GM12878 (cell line): ENCODE data around the gene BAIAP2L1. TPM values are rescaled to one million over a fixed set of nuclear protein-coding genes. Genes with fewer than 3 reads are reported as not detected.
A peak's percentile ranks its signal among the peaks of the same experiment; 100 is the strongest.

Source experiments
- ATAC-seq: fragments of 200-7000 bp; cut with Tn5 transposase; 3 replicates; pipeline ENCODE4 v1.9.1; 2020; ENCODE audit warnings: mild to moderate bottlenecking, moderate library complexity
- BruUV-seq: library from RNA; stranded (reverse); fragments of 400-500 nt; replicated peaks from 2 replicates; lab custom pipeline; 2021; lab: Mats Ljungman, UMichigan
- CTCF ChIA-PET: fragments of 300-600 bp; sonication (Branson Sonifier 250); formaldehyde crosslinking; extraction: SDS; loops from one replicate; lab custom pipeline; 2021; ENCODE audit warnings: inconsistent platforms; lab: Yijun Ruan, JAX
- POLR2A ChIA-PET: fragments of 350-600 bp; formaldehyde crosslinking; extraction: SDS; loops from one replicate; lab custom pipeline; 2021; ENCODE audit warnings: inconsistent platforms; lab: Charles Lee
- RAD21 ChIA-PET: fragments of 300-600 bp; sonication (Branson Sonifier 250); formaldehyde crosslinking; loops from one replicate; lab custom pipeline; 2023; ENCODE audit warnings: antibody characterized with exemption; ENCODE audit not compliant: unreplicated experiment; lab: Charles Lee
- SMC1A ChIA-PET: fragments of 300-600 bp; sonication (Branson Sonifier 250); formaldehyde crosslinking; loops from one replicate; lab custom pipeline; 2023; ENCODE audit not compliant: unreplicated experiment, uncharacterized antibody; lab: Charles Lee
- DNase-seq: peaks from one replicate; pipeline ENCODE4 v3.0.0-alpha.2; 2011; ENCODE audit warnings: low read depth, low spot score
- FAIRE-seq: peaks from 3 replicates; lab custom pipeline; 2011; peaks lifted over from hg19 to GRCh38; lab: Jason Lieb, UNC
- H2AFZ ChIP-seq: 2 replicates; pipeline ENCODE4 v1.6.0; 2011; ENCODE audit warnings: low read depth, low read length, control low read depth; ENCODE audit not compliant: control insufficient read depth
- H3K27ac ChIP-seq: 2 replicates; pipeline ENCODE4 v1.5.1; 2011; ENCODE audit warnings: control low read depth; ENCODE audit not compliant: control insufficient read depth, insufficient read depth
- H3K27me3 ChIP-seq, 2 experiments: replicated peaks in 1 of 2; 2 replicates each; pipeline versions ENCODE4 v1.6.0 to v1.6.1; 2011; ENCODE audit warnings: low read length in 1 of 2; ENCODE audit not compliant: control insufficient read depth in 2 of 2, insufficient read depth in 2 of 2
- H3K36me3 ChIP-seq, 2 experiments: 2 replicates each; pipeline ENCODE4 v1.5.1; 2011; ENCODE audit warnings: low read length in 1 of 2; ENCODE audit not compliant: control insufficient read depth in 2 of 2, insufficient read depth in 2 of 2
- H3K4me1 ChIP-seq: 2 replicates; pipeline ENCODE4 v1.6.1; 2011; ENCODE audit warnings: mild to moderate bottlenecking, low read length, moderate library complexity, mixed read lengths; ENCODE audit not compliant: control insufficient read depth, insufficient read depth
- H3K4me2 ChIP-seq: 2 replicates; pipeline ENCODE4 v1.6.0; 2011; ENCODE audit warnings: control low read depth; ENCODE audit not compliant: control insufficient read depth, insufficient read depth
- H3K4me3 ChIP-seq: fragments of 200-600 bp; sonication (generic); 2 replicates; pipeline ENCODE4 v1.5.1; 2016
- H3K79me2 ChIP-seq: 2 replicates; pipeline ENCODE4 v1.6.0; 2011; ENCODE audit warnings: low read length; ENCODE audit not compliant: control insufficient read depth, insufficient read depth
- H3K9ac ChIP-seq: 2 replicates; pipeline ENCODE4 v1.8.0; 2011; ENCODE audit warnings: low read length, control low read depth, mixed read lengths; ENCODE audit not compliant: control insufficient read depth, insufficient read depth
- H3K9me3 ChIP-seq: replicated peaks from 3 replicates; pipeline ENCODE4 v1.5.1; 2011; ENCODE audit warnings: mild to moderate bottlenecking, low read length; ENCODE audit not compliant: control insufficient read depth, insufficient read depth
- H4K20me1 ChIP-seq: 2 replicates; pipeline ENCODE4 v1.6.0; 2011; ENCODE audit not compliant: control insufficient read depth, insufficient read depth
- GABPA ChIP-seq: IDR thresholded peaks from 2 replicates; pipeline ENCODE4 v1.6.1; 2014; ENCODE audit warnings: antibody characterized with exemption, low read depth, mild to moderate bottlenecking, inconsistent platforms
- RAD21 ChIP-seq: IDR thresholded peaks from 2 replicates; pipeline ENCODE4 v1.6.1; 2011; ENCODE audit warnings: mild to moderate bottlenecking, low read depth, low read length, moderate library complexity; ENCODE audit not compliant: insufficient read depth
- RAD51 ChIP-seq: fragments of 450-650 bp; IDR thresholded peaks from 2 replicates; pipeline ENCODE4 v1.6.1; 2016; ENCODE audit warnings: moderate library complexity, mild to moderate bottlenecking, inconsistent platforms
- RELB ChIP-seq: fragments of 450-650 bp; IDR thresholded peaks from 2 replicates; pipeline ENCODE4 v1.6.1; 2017; ENCODE audit warnings: low read depth, mild to moderate bottlenecking, moderate library complexity
- ZBTB4 ChIP-seq: fragments of 450-650 bp; formaldehyde crosslinking; IDR thresholded peaks from 2 replicates; pipeline ENCODE4 v1.4.0; 2022; ENCODE audit warnings: mild to moderate bottlenecking, moderate library complexity
- ZBTB40 ChIP-seq: fragments of 450-650 bp; IDR thresholded peaks from 2 replicates; pipeline ENCODE4 v1.6.1; 2016; ENCODE audit warnings: mild to moderate bottlenecking, moderate library complexity, borderline replicate concordance
- ZNF687 ChIP-seq: fragments of 450-650 bp; IDR thresholded peaks from 2 replicates; pipeline ENCODE4 v1.6.1; 2017; ENCODE audit warnings: mild to moderate bottlenecking, moderate library complexity
- WGBS: methylation state at CpG from one replicate; pipeline ENCODE4 v1.1.6; 2016; ENCODE audit warnings: low lambda C conversion rate; ENCODE audit not compliant: insufficient replicate concordance, insufficient coverage; ENCODE audit errors: missing lambda C conversion rate; 5-methylcytosine and 5-hydroxymethylcytosine counted together
- in situ Hi-C: fragments of 300-500 bp; cut with MboI; formaldehyde crosslinking; loops from 9 replicates; pipeline ENCODE4 v1.14.3; 2018; ENCODE audit warnings: mixed read lengths
- intact Hi-C: fragments of 100-400 bp; cut with micrococcal nuclease; formaldehyde crosslinking; loops from one replicate; pipeline ENCODE4 v1.14.2; 2022; ENCODE audit not compliant: unreplicated experiment
- polyA plus RNA-seq, 11 experiments: library from polyadenylated mRNA; depleted of rRNA in 4 of 11; unstranded in 6 of 11; stranded (reverse) in 5 of 11; fragments of >200 nt; fragmentation: Nextera tagmentation in 4 of 11; fragmentation: Illumina TruSeq in 1 of 11; extraction: Ambion mirVana in 4 of 11; extraction: Trizol in 1 of 11; gene quantifications; 1 replicate in 1 of 11; 2 replicates in 10 of 11; pipeline versions ENCODE4 v1.2.1 to v1.2.3, GENCODE V29; 2011 to 2016; ENCODE audit warnings: inconsistent platforms in 2 of 11, missing spikeins in 2 of 11, low read depth in 1 of 11
- total RNA-seq, 4 experiments: library from RNA; depleted of rRNA in 3 of 4; stranded (reverse); fragments of >200 nt in 3 of 4; fragmentation: Illumina TruSeq in 1 of 4; extraction: Trizol in 1 of 4; gene quantifications; 2 replicates each; pipeline versions ENCODE4 v1.2.1 to v1.2.3, GENCODE V29; 2013 to 2021

BAIAP2L1 gene
- total and polyA plus RNA-seq, 10 of the 15 experiments (the other 5 are each of a cell fraction or from before 2014, with no cell fraction given): 8.9 to 60.2 (median 35.7) TPM

- no peak for TF ChIP-seq ZBTB4 (CRISPR knock-in tag)
- no peak for TF ChIP-seq RAD51
These were observed 149.7 kb downstream of the BAIAP2L1 start (continued) for GRCh38 chr7:98251231-98251600.

- H3K4me3 ChIP-seq: peak overlapping the region; percentile 83
- WGBS: 0% methylated on average over 3 of the region's 3 CpGs
- TF ChIP-seq RAD21 (0 out of 2 replicates have a peak, but pooled peaks have one; percentile 11), ZNF687 (peak; percentile 44; the same call in 1 of the 2 replicates), ZBTB40 (no peak; the same call in 1 of the 2 replicates), GABPA (peak; percentile 67), RELB (no peak)
These were observed 150.1 kb downstream of the BAIAP2L1 start for GRCh38 chr7:98250789-98251188.

More at GRCh38 chr7:98250789-98251188, 150.1 kb downstream of the BAIAP2L1 start:
- Histone ChIP-seq H3K9me3 (no peaks in the 10 kb centered on the region), H3K79me2 (peaks cover 10% of the 10 kb centered on the region), H3K36me3 (no peaks in the 10 kb centered on the region), H2AFZ (peak overlapping the region; percentile 95), H3K4me2 (peak overlapping the region; percentile 84), H4K20me1 (no peaks in the 10 kb centered on the region), H3K27ac (peak overlapping the region; percentile 59), H3K4me1 (peaks cover 10% of the 10 kb centered on the region), H3K9ac (peak overlapping the region; percentile 63), H3K27me3 (no peaks in the 10 kb centered on the region)
- no peak for DNase-seq
- peak; percentile 23 for FAIRE-seq
- ChIA-PET CTCF (interaction anchor here (0.7 to 2.1 kb wide), 13 partner anchors 9 to 229 kb away, joined by 3 to 11 read pairs (median 5); partner anchors contain the start of genes BAIAP2L1 and LMTK2), RAD21 (interaction anchor here (0.7 to 3.7 kb wide), 11 partner anchors 32 to 229 kb away, joined by 3 to 19 read pairs (median 5); partner anchors contain the start of gene BAIAP2L1), SMC1A (interaction anchor here (0.6 to 2.4 kb wide), 11 partner anchors 10 to 230 kb away, joined by 3 to 9 read pairs (median 4); partner anchors contain the start of gene BAIAP2L1), POLR2A (interaction anchor here (0.7 to 1.3 kb wide), 3 partner anchors 11 to 154 kb away, joined by 3 to 5 read pairs (median 3); no protein-coding TSS in a partner anchor)
- TSS peak; percentile 77 for BruUV-seq
- peak; percentile 32 for ATAC-seq
- in situ Hi-C loops: no loop called here
- intact Hi-C loops: no loop called here
